ENCODE data around the gene KRTAP21-3. TPM values are rescaled to one million over a fixed set of nuclear protein-coding genes. Genes with fewer than 3 reads are reported as not detected.

Gene KRTAP21-3
- total RNA-seq, 1 experiment from 2014 or later, result not detected

- no peak for TF ChIP-seq EZH2 (IDR thresholded peaks at IDR 0.05; ENCODE audit: low read length, unreplicated experiment)
- TF ChIP-seq EZH2phosphoT487 (IDR thresholded peaks at IDR 0.05; ENCODE audit: borderline replicate concordance, low read length), result no peak
- no peak for TF ChIP-seq CTCF (conservative IDR thresholded peaks at IDR 0.05; ENCODE audit: low read depth, low read length)
- H3K9ac ChIP-seq (ENCODE audit: low read length), result no peak overlapping the region
- H2AFZ ChIP-seq (ENCODE audit: low read length), result no peak overlapping the region
- no peak overlapping the region for H3K4me3 ChIP-seq (ENCODE audit: low read length)
- no peaks in the 10 kb centered on the region for H3F3A ChIP-seq (ENCODE audit: low read length, unreplicated experiment)
- H3K36me3 ChIP-seq (ENCODE audit: low read depth, low read length), result no peaks in the 10 kb centered on the region
- ATAC-seq, result no peak
- H3K27me3 ChIP-seq (ENCODE audit: low read length), result no peaks in the 10 kb centered on the region
- no peak overlapping the region for H3K27ac ChIP-seq (ENCODE audit: low read length)
- H4K20me1 ChIP-seq (ENCODE audit: low read length), result no peaks in the 10 kb centered on the region
- H3K4me1 ChIP-seq (ENCODE audit: insufficient read depth, low read length), result no peaks in the 10 kb centered on the region
- no peaks in the 10 kb centered on the region for H3K9me2 ChIP-seq (replicated peaks; ENCODE audit: low read length)
- intact Hi-C loops (cut with micrococcal nuclease), result no loop called here
- no TSS peak for BruUV-seq (replicated peaks)
- H3K9me3 ChIP-seq (ENCODE audit: low read length), result no peaks in the 10 kb centered on the region
- DNase-seq, result no peak
- CTCF ChIA-PET, result no interaction called here
- no peak overlapping the region for H3K4me2 ChIP-seq (ENCODE audit: low read length)
- POLR2A ChIA-PET (ENCODE audit: unreplicated experiment), result no interaction called here
- no peaks in the 10 kb centered on the region for H3K79me2 ChIP-seq (ENCODE audit: low read length)
These were observed 49.8 kb downstream of the KRTAP21-3 start for GRCh38 chr21:30668776-30669175.

Other genes with a start within 250 kb of the KRTAP21-3 start
- not detected in 2 replicates for gene KRTAP19-1, start 238.4 kb downstream of the KRTAP21-3 start, total RNA-seq (2014; rRNA removed)
- gene KRTAP19-2, start 231.3 kb downstream of the KRTAP21-3 start, total RNA-seq (2014; rRNA removed), result not detected in 2 replicates
- not detected in 2 replicates for gene KRTAP19-3, start 226.8 kb downstream of the KRTAP21-3 start, total RNA-seq (2014; rRNA removed)
- gene KRTAP19-4, start 221.6 kb downstream of the KRTAP21-3 start, total RNA-seq (2014; rRNA removed), result not detected in 2 replicates
- gene KRTAP19-5, start 216.6 kb downstream of the KRTAP21-3 start, total RNA-seq (2014; rRNA removed), result not detected in 2 replicates
- not detected in 2 replicates for gene KRTAP19-6, start 176.9 kb downstream of the KRTAP21-3 start, total RNA-seq (2014; rRNA removed)
- gene KRTAP19-7, start 157.5 kb downstream of the KRTAP21-3 start, total RNA-seq (2014; rRNA removed), result not detected in 2 replicates
- gene KRTAP22-2, start 128.4 kb downstream of the KRTAP21-3 start, total RNA-seq (2014; rRNA removed), result not detected in 2 replicates
- gene KRTAP6-3, start 126.3 kb downstream of the KRTAP21-3 start, total RNA-seq (2014; rRNA removed), result not detected in 2 replicates
- gene KRTAP6-2, start 119.9 kb downstream of the KRTAP21-3 start, total RNA-seq (2014; rRNA removed), result not detected in 2 replicates
- gene KRTAP22-1, start 117.7 kb downstream of the KRTAP21-3 start, total RNA-seq (2014; rRNA removed), result not detected in 2 replicates
- gene KRTAP6-1, start 104.8 kb downstream of the KRTAP21-3 start, total RNA-seq (2014; rRNA removed), result not detected in 2 replicates
- not detected in 2 replicates for gene KRTAP20-1, start 102.4 kb downstream of the KRTAP21-3 start, total RNA-seq (2014; rRNA removed)
- gene KRTAP20-4, start 98.2 kb downstream of the KRTAP21-3 start, total RNA-seq (2014; rRNA removed), result not detected in 2 replicates
- gene KRTAP20-2, start 83.6 kb downstream of the KRTAP21-3 start, total RNA-seq (2014; rRNA removed), result 0.51 TPM in 1 of 2 replicates, not detected in the other
- not detected in 2 replicates for gene KRTAP20-3, start 75.9 kb downstream of the KRTAP21-3 start, total RNA-seq (2014; rRNA removed)
- gene KRTAP21-2, start 28.5 kb upstream of the KRTAP21-3 start, total RNA-seq (2014; rRNA removed), result not detected in 2 replicates
- gene KRTAP21-1, start 36.7 kb upstream of the KRTAP21-3 start, total RNA-seq (2014; rRNA removed), result not detected in 2 replicates
- not detected in 2 replicates for gene KRTAP8-1, start 94.5 kb upstream of the KRTAP21-3 start, total RNA-seq (2014; rRNA removed)
- not detected in 2 replicates for gene KRTAP7-1, start 111.0 kb upstream of the KRTAP21-3 start, total RNA-seq (2014; rRNA removed)
- gene KRTAP11-1, start 162.8 kb upstream of the KRTAP21-3 start, total RNA-seq (2014; rRNA removed), result not detected in 2 replicates